PC-9 (cell line): Measurements from ENCODE around the gene DNMBP. TPM values are rescaled to one million over a fixed set of nuclear protein-coding genes. Genes with fewer than 3 reads are reported as not detected.
"Not testable (repeated sequence)": the region's sequence is repeated elsewhere in the genome, so short reads cannot be mapped to it uniquely, and the experiment has no call there.

Source experiments
- BruUV-seq: library from RNA; stranded (reverse); fragments of 400-500 nt; replicated peaks from 2 replicates; lab custom pipeline; 2021; lab: Mats Ljungman, UMichigan
- CTCF ChIA-PET: fragments of 300-600 bp; sonication (Branson Sonifier 250); formaldehyde crosslinking; loops from one replicate; lab custom pipeline; 2022; ENCODE audit warnings: antibody characterized with exemption; lab: Charles Lee
- POLR2A ChIA-PET: fragments of 300-600 bp; sonication (Branson Sonifier 250); formaldehyde crosslinking; loops from one replicate; lab custom pipeline; 2022; ENCODE audit warnings: antibody characterized with exemption; ENCODE audit not compliant: unreplicated experiment; lab: Charles Lee
- DNase-seq, 2 experiments: peaks; one replicate each; pipeline versions ENCODE4 v3.0.0 to v3.0.0-alpha.2; 2015 to 2022; ENCODE audit warnings: mixed read lengths in 1 of 2
- H2AFZ ChIP-seq: fragments of 200-600 bp; sonication (generic); 2 replicates; pipeline ENCODE4 v1.8.1; 2017; ENCODE audit warnings: antibody characterized with exemption
- H3F3A ChIP-seq: fragments of 200-600 bp; sonication (generic); 2 replicates; pipeline ENCODE4 v1.8.1; 2017; ENCODE audit warnings: antibody characterized with exemption, mild to moderate bottlenecking, low read depth; ENCODE audit not compliant: insufficient read depth
- H3K27ac ChIP-seq: fragments of 200-600 bp; sonication (generic); 2 replicates; pipeline ENCODE4 v1.6.1; 2016; ENCODE audit warnings: mixed run types
- H3K27me3 ChIP-seq: fragments of 200-600 bp; sonication (generic); 2 replicates; pipeline ENCODE4 v1.6.1; 2016; ENCODE audit warnings: low read depth, mixed run types; ENCODE audit not compliant: insufficient read depth
- H3K36me3 ChIP-seq: fragments of 200-600 bp; sonication (generic); 2 replicates; pipeline ENCODE4 v1.6.1; 2016; ENCODE audit warnings: low read depth, mixed run types
- H3K4me1 ChIP-seq: fragments of 200-600 bp; sonication (generic); replicated peaks from 2 replicates; pipeline ENCODE4 v1.6.1; 2016; ENCODE audit warnings: mixed run types; ENCODE audit not compliant: insufficient read depth
- H3K4me2 ChIP-seq: fragments of 200-600 bp; sonication (generic); 2 replicates; pipeline ENCODE4 v1.6.1; 2017; ENCODE audit warnings: mixed run types
- H3K4me3 ChIP-seq: fragments of 200-600 bp; sonication (generic); 2 replicates; pipeline ENCODE4 v1.6.1; 2016; ENCODE audit warnings: mixed run types
- H3K79me2 ChIP-seq: fragments of 200-600 bp; sonication (generic); 2 replicates; pipeline ENCODE4 v1.6.1; 2017; ENCODE audit warnings: low read depth, mixed run types
- H3K9me2 ChIP-seq: fragments of 200-600 bp; sonication (generic); 2 replicates; pipeline ENCODE4 v1.8.1; 2017; ENCODE audit warnings: mild to moderate bottlenecking; ENCODE audit not compliant: insufficient read depth
- H3K9me3 ChIP-seq: fragments of 200-600 bp; sonication (generic); 2 replicates; pipeline ENCODE4 v1.8.1; 2016; ENCODE audit warnings: low read depth; ENCODE audit not compliant: insufficient read depth
- H4K20me1 ChIP-seq: fragments of 200-600 bp; sonication (generic); 2 replicates; pipeline ENCODE4 v1.8.1; 2017; ENCODE audit not compliant: insufficient read depth
- CTCF ChIP-seq: fragments of 200-600 bp; sonication (generic); conservative IDR thresholded peaks from 2 replicates; pipeline ENCODE4 v1.6.1; 2017; ENCODE audit warnings: mixed run types, antibody characterized with exemption, mild to moderate bottlenecking, moderate library complexity
- EZH2 ChIP-seq: fragments of 200-600 bp; sonication (generic); IDR thresholded peaks from 2 replicates; pipeline ENCODE4 v1.8.0; 2017; ENCODE audit warnings: antibody characterized with exemption, low read depth
- intact Hi-C: fragments of 100-400 bp; cut with micrococcal nuclease; formaldehyde crosslinking; loops from one replicate; pipeline ENCODE4 v1.10.0; 2022; ENCODE audit not compliant: unreplicated experiment
- total RNA-seq: library from RNA; stranded (reverse); gene quantifications from 2 replicates; pipeline ENCODE4 v1.2.3, GENCODE V29; 2021

Gene DNMBP
- total RNA-seq, 1 experiment from 2014 or later, result 14.9 TPM

DNA sequence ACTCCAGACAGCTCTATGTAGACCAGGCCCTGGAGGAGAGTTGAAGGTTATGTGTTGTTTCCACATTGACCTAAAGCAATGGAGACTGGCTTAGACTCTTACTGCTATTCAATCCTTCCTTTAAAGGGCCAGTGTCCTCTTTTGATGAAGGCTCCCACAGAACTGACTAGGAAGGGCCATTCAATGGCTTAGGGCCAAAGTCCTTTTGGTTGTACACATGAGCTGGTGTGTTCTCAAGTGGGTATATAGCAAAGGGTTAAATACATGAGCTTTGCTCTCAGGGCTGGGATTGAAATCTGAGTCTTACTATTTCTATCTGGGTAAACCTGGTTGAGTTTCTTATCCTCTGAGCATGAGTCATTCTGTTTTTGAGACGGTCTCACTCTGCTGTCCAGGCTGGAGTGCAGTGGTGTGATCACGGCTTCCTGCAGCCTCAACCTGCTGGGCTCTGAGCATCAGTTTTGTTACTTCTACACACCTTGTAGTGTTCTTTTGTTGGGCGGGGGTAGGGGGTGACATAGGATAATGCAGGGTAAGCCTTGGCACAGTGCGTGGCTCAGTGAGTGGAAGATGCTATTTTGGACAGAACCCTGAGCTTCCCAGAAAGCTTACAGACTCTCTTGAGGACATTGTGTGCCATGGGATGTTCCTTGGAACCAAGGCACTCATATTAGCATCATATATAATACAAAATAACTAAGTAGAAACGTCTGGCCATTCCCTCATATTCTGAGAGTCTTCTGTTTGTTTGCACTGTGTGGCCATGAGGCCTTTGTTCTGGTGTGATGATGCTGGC, 137.2 kb downstream of the DNMBP start:
- Histone ChIP-seq H3K4me2 (no peak overlapping the region), H3K27me3 (no peaks in the 10 kb centered on the region), H3K4me3 (no peak overlapping the region), H3K27ac (no peak overlapping the region), H3K79me2 (no peaks in the 10 kb centered on the region), H3K4me1 (no peaks in the 10 kb centered on the region), H2AFZ (no peak overlapping the region), H3K9me3 (no peaks in the 10 kb centered on the region), H4K20me1 (no peaks in the 10 kb centered on the region), H3K36me3 (no peaks in the 10 kb centered on the region), H3F3A (peaks cover 8% of the 10 kb centered on the region; the same call in 1 of the 2 replicates), H3K9me2 (no peaks in the 10 kb centered on the region)
- intact Hi-C loops, result no loop called here
- ChIA-PET POLR2A (interaction anchor here (0.5 kb wide), 1 partner anchor 486 kb away, joined by 15 read pairs; no protein-coding TSS in a partner anchor), CTCF (interaction anchor here (0.6 kb wide), 1 partner anchor 222 kb away, joined by 5 read pairs; no protein-coding TSS in a partner anchor)
- DNase-seq, result no peak
- no peak for TF ChIP-seq EZH2
- no peak for TF ChIP-seq CTCF
- no TSS peak for BruUV-seq

DNA sequence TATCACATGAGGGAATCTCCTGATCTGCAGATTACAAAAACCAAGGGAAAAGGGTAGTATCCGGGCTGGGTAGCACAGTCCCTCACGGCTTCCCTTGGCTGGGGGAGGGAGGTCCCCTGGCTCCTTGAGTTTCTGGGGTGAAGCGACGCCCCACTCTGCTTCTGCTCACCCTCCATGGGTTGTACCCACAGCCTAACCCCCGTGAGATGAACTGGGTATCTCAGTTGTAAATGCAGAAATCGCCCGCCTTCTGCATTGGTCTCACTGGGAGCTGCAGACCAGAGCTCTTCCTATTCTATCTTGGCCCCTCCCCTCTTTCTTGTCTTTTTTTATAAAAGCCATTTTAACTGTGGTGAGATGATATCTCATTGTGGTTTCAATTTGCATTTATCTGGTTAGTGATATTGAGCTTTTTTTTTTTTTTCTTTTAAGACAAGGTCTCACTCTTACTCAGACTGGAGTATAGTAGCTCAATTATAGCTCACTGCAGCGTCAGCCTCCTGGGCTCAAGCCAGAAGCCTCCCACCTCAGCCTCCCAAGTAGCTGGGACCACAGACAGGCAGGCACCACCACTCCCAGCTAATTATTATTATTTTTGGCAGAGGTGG, 139.5 kb downstream of the DNMBP start:
- Histone ChIP-seq H3K4me2 (no peak overlapping the region), H4K20me1 (no peaks in the 10 kb centered on the region), H3K4me1 (no peaks in the 10 kb centered on the region), H3K79me2 (no peaks in the 10 kb centered on the region), H3K36me3 (no peaks in the 10 kb centered on the region), H2AFZ (no peak overlapping the region), H3K27me3 (no peaks in the 10 kb centered on the region), H3K9me2 (no peaks in the 10 kb centered on the region), H3K9me3 (no peaks in the 10 kb centered on the region), H3K27ac (no peak overlapping the region), H3K4me3 (no peak overlapping the region), H3F3A (peaks cover 8% of the 10 kb centered on the region; the same call in 1 of the 2 replicates)
- POLR2A ChIA-PET, result interaction anchor here (0.6 kb wide), 1 partner anchor 101 kb away, joined by 4 read pairs; no protein-coding TSS in a partner anchor
- DNase-seq, result no peak
- no TSS peak for BruUV-seq
- intact Hi-C loops, result no loop called here
- CTCF ChIA-PET, result no interaction called here
- no peak for TF ChIP-seq CTCF
- TF ChIP-seq EZH2, result no peak

DNA sequence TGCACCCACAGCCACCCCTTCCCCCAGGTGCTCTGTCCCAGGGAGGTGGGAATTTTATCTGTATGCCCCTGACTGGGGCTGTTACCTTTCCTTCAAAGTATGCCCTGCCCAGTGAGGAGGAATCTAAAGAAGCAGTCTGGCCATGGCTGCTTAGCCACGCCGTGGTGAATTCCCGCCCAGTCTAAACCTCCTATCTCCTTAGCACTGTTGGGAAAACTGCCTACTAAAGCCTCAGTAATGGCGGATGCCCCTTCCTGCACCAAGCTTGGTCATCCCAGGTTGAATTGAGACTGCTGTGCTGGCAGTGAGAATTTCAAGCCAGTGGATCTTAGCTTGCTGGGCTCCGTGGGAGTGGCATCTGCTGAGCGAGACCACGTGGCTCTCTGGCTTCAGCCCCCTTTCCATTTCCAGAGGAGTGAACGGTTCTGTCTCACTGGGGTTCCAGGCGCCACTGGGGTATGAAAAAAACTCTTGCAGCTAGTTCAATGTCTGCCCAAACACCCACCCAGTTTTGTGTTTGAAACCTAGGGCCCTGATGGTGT, 140.1 kb downstream of the DNMBP start:
- no peak overlapping the region for H3K4me2 ChIP-seq
- POLR2A ChIA-PET, result interaction anchor here (0.6 kb wide), 1 partner anchor 101 kb away, joined by 4 read pairs; no protein-coding TSS in a partner anchor

DNA sequence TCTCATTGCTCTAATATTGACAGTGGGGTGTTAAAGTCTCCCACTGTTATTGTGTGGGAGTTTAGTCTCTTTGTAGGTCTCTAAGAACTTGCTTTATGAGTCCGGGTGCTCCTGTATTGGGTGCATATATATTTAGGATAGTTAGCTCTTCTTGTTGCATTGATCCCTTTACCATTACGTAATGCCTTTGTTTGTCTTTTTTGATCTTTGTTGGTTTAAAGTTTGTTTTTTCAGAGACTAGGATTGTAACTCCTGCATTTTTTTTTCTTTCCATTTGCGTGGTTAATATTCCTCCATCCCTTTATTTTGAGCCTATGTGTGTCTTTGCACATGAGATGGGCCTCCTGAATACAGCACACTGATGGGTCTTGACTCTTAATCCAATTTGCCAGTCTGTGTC, 142.5 kb downstream of the DNMBP start:
- H3K9me2 ChIP-seq, H4K20me1 ChIP-seq, H3K4me1 ChIP-seq, H3K36me3 ChIP-seq, BruUV-seq, H3K4me3 ChIP-seq, H3K79me2 ChIP-seq, H3K27me3 ChIP-seq, POLR2A ChIA-PET, H3F3A ChIP-seq, H3K4me2 ChIP-seq, intact Hi-C loops, H3K9me3 ChIP-seq, H3K27ac ChIP-seq, CTCF ChIA-PET, H2AFZ ChIP-seq, DNase-seq: not testable (repeated sequence)

More for the DNA sequence above, 140.1 kb downstream of the DNMBP start:
- Histone ChIP-seq H3K4me1 (no peaks in the 10 kb centered on the region), H3K79me2 (no peaks in the 10 kb centered on the region), H3K9me2 (no peaks in the 10 kb centered on the region), H3K27me3 (no peaks in the 10 kb centered on the region), H3K36me3 (no peaks in the 10 kb centered on the region), H4K20me1 (no peaks in the 10 kb centered on the region), H3K27ac (no peak overlapping the region), H3K4me3 (no peak overlapping the region), H3K9me3 (no peaks in the 10 kb centered on the region), H2AFZ (no peak overlapping the region), H3F3A (peaks cover 8% of the 10 kb centered on the region; the same call in 1 of the 2 replicates)
- CTCF ChIA-PET, result no interaction called here
- TF ChIP-seq CTCF (no peak), EZH2 (no peak)
- DNase-seq, result no peak
- intact Hi-C loops, result no loop called here
- BruUV-seq, result no TSS peak
